ENCODE measurements around the gene INSYN2B. TPM values are rescaled to one million over a fixed set of nuclear protein-coding genes. Genes with fewer than 3 reads are reported as not detected.
"Not testable (repeated sequence)": the region's sequence is repeated elsewhere in the genome, so short reads cannot be mapped to it uniquely, and the experiment has no call there.

The INSYN2B gene
- total RNA-seq, 2 donors from 2014 or later = 0.29 to 1.1 TPM

DNA sequence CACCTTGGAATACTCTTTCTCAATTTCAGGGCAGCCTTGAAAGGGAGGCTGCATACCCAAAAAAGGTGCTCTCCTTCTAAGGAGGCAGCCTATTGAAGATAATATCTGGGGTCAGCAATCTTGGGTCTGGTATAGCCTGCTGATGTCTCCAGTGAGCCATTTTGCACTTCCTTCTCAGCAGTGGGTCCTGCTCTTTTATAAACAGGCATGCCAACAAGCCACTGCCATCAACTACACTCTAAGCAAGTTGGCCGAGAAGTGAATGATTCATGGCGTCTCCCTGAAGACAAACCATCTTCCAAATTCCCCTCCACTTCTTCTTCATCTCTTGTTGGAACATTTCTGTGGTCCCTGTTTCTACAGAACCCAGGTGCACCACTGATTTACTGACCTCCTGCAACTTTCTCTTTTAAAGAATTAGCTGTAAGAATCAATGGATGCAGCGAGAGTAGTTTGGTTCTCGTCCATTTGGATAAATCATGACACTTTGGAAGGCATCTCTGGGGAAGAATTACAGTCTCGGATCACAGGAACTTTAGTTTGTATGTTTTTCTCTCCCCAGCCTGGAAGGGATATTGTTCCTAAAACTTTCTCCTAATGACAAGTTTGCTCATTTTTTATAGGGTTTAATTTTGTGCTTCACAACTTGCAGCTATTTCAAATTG is 108.3 kb downstream of the INSYN2B start:
- DNase-seq = no peak
- no peak for ATAC-seq
- intact Hi-C loops (cut with DNase I) = no loop called here

GRCh38 chr5:169870211-169870610 is 110.1 kb downstream of the INSYN2B start:
- intact Hi-C loops (cut with DNase I) = no loop called here

DNA sequence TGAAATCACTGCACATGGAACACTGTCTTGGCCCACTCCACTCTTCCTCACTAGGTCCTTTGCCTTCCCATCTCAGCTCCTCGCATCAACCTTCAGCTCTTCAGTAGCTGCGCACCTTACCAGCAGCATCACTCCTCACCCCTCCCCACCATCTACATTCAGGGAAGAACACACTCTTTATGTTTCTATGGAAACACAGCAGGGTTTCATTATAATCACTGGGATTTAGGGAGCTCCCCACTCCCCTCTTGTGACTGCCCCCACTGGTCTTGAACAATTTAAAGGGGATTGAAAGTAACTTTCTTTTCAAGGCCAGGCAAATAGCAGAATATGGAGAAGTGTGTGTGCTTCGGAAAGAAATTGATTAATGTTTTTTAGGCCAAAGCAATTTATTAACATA is 111.2 kb downstream of the INSYN2B start:
- intact Hi-C loops (cut with DNase I) = no loop called here
- DNase-seq = no peak
- no peak for ATAC-seq

More at GRCh38 chr5:169870211-169870610, 110.1 kb downstream of the INSYN2B start:
- ATAC-seq = peak in 1 of 2 donors; percentile 31
- DNase-seq = no peak

GRCh38 chr5:169867347-169867746 is 112.9 kb downstream of the INSYN2B start:
- DNase-seq = no peak
- intact Hi-C loops (cut with DNase I) = no loop called here
- ATAC-seq = no peak

DNA sequence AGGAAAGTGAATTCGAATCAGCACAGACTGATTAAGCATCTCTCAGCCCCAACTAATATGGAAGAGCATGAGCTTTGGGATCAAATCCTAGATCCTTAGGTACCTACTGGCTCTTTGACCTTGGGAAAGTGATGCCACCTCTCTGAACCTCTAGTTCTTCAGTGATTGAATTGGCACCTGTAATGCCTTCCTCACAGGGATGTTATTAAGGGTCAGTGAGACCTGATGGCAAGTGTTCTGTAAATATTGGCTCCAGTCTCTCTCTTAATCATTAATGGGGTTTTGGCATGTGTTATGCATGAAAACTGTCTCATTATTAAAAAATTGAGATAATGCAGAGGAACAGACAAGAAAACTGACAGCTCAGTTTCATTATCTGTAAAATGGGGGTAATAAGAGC is 115.8 kb downstream of the INSYN2B start:
- ATAC-seq (no peak), DNase-seq (no peak)
- intact Hi-C loops (cut with DNase I) = no loop called here

DNA sequence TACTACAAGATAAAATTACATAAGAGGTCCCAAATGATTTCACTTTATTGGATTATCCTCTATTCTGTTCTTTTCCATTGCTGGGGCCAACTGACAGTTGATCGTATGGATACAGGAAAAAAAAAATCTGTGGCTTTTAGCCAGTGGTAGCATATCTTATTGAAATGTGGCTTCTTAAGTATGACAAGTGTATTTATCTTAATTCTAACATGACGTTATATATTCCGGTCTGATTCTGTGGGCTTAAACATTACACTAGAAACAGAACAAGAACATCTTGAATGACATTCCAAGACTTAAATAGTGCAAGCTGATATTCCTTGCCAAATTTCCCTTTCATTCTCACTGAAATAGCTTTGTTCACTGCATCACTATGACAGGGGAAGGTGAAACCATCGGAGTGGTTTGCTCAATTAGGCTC is 117.9 kb downstream of the INSYN2B start:
- intact Hi-C loops (cut with DNase I) = no loop called here
- ATAC-seq = no peak
- DNase-seq = no peak

DNA sequence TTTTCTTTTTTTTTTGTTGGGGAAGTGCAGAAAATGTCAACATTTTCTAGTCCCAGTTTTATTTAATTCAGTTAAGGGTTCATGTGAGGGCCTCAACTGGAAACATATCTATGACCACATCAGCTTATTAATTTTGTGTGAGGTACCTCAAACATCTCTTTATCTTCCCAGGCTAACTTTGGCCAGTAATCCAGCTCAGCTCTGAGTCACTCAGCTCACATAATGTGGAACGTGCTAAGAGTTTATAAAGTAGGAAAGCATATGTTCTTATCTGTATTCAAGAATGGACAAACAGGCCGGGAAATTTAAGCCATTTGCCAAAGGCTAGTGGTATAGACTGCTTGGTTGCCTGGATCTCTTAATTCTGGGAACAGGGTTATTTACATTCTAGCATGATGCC is 118.4 kb downstream of the INSYN2B start:
- intact Hi-C loops (cut with DNase I) = no loop called here
- ATAC-seq (no peak), DNase-seq (no peak)

DNA sequence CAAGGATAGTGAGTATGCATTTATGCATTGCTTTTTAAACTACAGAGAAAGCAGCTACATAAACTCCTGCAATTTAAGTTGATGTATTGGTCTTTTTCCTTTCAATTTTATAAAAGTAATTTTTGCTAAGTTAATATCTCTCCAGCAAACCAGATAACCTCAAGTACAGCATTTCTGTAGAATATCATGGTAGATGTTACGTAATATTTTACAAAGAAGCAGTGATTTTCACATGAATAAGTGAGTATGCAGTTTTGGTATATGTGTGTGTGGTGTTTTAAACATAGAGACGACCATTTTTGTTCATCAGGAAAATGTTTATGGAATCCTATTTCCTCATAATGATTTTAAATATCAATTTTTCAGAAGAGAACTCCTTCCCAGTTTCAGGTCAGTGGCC is 118.9 kb downstream of the INSYN2B start:
- intact Hi-C loops (cut with DNase I) = no loop called here
- no peak for DNase-seq
- no peak for ATAC-seq

DNA sequence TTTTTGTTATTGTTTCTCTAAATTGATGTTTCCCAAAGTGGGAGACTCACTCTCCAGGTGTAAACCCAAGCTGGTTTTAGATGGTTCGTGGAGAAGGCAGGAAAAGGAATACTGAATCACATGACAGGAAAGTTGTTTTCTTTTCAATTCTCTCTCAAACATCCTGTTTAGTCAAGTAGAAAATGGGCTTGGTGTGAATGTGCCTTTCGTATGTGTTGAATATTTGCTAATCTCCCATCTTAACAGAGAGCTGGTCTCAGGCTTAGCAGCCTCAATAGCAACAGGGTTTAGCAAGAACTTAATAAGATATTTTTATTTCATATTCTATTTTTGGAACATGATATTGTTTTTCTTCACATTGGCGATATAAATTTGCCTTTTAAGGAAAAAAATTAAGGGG is 119.7 kb downstream of the INSYN2B start:
- ATAC-seq = no peak
- no peak for DNase-seq
- intact Hi-C loops (cut with DNase I) = no loop called here

DNA sequence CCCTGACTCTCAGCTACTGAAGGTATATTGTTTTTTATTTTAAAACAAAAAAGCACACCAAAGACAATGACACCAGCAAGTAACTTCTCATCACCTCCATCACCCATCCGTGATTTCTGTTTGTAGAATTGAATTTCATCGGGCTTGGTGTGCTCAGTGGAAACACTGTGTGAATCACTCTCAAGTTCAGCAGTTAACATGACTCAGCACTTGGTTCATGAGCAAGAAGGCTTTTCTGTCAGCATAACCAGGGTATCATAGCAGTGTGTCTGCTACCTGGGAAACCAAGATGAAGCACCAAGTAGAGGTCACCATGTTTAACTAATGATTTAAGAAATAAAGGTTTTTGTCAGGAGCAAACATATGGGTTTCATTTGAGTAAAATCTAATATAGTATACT is 123.7 kb downstream of the INSYN2B start:
- DNase-seq = no peak
- ATAC-seq = peak in 1 of 2 donors; percentile 52
- intact Hi-C loops (cut with DNase I) = no loop called here

DNA sequence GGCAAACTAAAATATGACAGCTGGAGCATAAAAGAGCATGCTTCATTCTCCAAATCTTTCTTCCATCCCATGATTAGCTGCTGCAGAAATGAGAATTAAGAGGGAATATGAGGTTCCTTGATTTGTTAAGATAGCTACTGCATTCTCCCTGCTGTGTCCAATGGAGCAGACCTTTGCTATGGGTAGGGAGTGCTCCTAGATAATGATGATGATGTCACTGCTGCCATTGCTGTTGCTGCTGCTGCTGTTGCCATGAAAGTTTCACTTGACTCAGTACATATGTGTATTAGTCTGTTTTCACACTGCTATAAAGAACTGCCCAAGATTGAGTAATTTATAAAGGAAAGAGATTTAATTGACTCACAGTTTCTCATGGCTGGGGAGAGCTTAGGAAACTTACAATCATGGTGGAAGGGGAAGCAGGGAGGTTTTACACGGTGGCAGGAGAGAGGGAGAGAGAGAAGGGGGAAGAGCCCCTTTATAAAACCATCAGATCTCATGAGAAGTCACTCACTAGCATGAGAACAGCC is 128.9 kb downstream of the INSYN2B start:
- intact Hi-C loops (cut with DNase I) = no loop called here
- ATAC-seq (no peak), DNase-seq (no peak)

DNA sequence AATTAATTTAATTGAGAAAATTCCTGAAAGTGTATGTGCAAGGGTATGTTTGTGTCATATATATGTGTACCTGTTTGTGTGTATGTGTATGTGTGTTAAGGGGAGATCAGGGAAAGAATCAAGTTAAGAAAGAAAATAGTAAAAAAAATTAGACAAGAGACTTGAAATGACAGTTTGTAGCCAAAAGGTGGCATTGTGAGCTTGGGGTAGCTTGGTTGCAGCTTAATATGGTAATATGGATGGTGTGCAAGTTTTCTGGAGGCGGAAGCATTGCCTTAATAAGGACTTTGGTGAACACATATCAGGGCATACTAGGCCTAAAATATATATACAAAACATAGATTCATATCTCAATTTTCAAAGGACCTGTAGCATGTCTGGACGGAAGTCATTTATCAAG is 129.9 kb downstream of the INSYN2B start:
- no peak for ATAC-seq
- intact Hi-C loops (cut with DNase I) = no loop called here
- no peak for DNase-seq

DNA sequence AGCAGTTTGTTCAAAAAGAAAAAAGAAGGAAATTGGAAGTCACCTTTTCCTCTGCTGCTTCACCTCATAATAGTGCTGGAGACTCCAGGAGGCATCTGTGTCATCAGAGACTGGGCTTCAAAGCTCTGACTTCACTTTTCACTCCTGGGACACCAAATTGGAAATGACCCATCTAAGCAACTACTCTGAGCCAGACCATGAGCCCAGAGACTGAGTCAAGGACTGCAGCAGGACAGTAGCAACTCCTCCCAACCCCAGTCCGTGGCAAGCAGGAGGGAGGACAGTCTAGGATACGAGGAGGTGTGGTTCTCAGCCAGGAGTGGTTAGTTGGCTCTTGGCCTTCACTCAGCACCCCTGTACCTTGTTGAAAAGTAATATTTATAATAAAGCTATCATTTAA is 131.5 kb downstream of the INSYN2B start:
- ATAC-seq (no peak), DNase-seq (no peak)
- intact Hi-C loops (cut with DNase I) = no loop called here

DNA sequence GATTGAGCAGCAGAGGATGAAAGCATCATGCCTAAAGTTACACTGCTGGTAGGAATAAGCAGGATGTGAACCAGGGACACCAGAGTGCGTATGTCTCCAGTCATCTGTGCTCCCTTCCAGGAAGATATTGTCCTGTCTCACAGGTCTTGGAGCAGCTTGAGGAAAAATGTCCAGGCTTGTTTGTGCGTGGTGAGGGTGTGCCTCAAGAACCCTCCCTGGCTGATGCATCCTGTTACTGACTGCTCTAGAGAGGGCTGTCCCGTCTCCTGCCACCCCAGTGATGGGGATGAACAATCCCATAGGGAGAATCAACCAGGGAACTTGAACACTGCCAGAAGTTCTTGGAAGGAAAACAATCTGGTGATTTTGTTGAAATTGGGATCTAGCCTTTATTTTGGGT is 132.0 kb downstream of the INSYN2B start:
- ATAC-seq (no peak), DNase-seq (no peak)
- intact Hi-C loops (cut with DNase I) = no loop called here

- ATAC-seq (no peak), DNase-seq (no peak)
- intact Hi-C loops (cut with DNase I) = no loop called here
Measured at GRCh38 chr5:169847519-169847918, 132.8 kb downstream of the INSYN2B start.

- DNase-seq = no peak
- ATAC-seq = no peak
- intact Hi-C loops (cut with DNase I) = no loop called here
Measured at GRCh38 chr5:169842699-169843098, 137.6 kb downstream of the INSYN2B start.

DNA sequence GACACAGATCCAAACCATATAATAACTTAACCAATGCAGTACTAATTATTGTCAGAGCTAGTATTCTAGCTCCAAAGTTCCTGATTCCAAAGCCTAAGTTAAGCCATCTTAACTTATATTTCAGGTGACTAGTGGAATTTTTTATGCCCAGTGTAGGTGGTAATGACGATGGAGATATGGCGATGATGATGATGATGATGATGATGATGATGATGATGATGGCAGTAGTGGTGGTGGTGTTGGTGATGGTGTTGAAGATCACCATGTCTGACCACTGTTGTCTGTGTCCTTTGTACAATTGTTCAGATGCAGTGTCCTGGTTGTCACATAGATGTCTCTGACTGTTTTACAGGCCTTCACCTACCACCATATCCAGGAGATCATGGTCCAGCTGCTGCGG is 139.9 kb downstream of the INSYN2B start:
- DNase-seq (no peak), ATAC-seq (no peak)
- intact Hi-C loops (cut with DNase I) = no loop called here

DNA sequence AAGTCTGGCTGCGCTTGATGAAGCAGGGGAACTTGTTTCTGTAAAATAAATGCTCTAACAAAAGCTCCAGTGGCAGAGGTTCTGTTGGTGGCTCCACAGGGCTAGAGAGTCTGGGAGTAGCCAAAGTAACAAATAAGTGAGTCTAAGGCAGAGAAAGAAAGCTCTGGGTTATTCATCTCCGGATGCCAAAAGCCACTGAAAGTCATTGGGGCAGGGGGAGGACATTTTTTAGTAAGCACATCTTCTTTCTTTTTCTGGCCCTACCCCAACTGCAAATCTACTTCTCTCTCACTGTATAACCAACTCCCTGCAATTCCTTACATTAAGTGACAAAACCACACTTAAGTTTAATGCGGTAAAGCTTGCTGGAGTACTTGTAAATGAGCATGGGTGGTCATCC is 141.6 kb downstream of the INSYN2B start:
- no peak for ATAC-seq
- DNase-seq = no peak
- intact Hi-C loops (cut with DNase I) = no loop called here

DNA sequence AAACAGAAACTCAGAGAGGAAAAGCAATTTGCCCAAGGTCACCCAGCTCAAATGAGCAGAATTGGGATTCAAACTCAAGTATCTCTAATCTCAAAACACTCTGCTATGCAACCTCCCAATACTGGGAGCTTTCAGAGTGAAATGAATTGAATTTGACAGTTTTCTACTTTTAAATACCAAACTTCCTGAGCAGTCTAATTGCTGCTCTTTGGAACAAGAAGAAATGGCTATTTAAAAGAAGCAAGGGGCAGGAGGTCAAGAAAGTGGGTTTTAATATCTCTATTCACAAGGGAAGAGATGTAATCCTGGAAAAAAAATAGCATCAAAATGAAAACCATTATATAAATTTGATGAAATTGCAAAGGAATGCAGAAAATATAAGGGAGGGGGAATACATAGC is 142.6 kb downstream of the INSYN2B start:
- intact Hi-C loops (cut with DNase I) = no loop called here
- DNase-seq = no peak
- no peak for ATAC-seq

DNA sequence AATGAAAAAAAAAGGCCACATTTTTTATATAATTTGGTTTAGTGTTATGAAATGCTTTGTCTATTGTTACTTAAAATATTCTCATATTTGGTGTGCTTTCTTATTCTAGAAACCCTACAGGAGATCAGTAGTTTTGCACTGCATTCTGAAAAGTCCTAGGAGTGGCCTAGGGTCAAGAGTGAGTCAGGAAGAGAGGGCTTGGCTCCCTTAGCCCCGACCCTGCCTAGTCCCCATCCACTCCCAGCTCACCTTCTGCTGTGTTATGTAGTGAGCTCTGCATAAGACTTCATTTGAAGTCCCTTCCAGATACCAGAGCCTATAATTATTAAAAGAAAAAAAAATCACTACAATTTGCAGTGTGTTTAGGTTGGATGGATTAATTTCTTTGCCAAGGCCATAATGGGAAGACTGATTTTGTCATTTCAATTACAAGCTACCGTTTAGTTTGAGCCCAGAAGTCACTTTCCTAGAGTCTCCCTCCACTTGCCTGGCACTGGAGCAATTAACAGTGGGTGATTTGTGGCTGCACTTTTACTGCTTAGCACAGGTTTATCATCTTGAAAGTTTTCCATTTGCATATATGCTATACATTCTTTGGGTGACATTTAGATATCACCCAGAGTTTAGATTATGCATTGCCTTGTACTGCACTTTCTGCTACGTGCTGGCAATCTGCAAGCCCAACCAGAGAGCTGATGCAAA is 143.3 kb downstream of the INSYN2B start:
- ATAC-seq (no peak), DNase-seq (no peak)
- intact Hi-C loops (cut with DNase I) = no loop called here

DNA sequence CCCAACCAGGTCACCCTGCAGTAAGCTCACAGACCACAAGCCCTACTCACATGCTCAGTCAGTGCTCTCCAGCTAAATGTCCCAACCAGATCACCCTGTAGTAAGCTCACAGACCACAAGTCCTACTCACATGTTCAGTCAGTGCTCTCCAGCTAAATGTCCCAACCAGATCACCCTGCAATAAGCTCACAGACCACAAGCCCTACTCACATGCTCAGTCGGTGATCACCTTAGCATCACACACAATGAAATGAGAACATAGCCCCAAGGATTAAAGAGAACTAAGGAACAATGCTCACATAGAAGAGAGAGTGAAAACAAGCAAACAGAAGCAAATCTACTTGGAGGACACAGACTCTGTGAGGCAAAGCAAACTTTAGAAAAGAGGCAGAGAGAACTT is 145.8 kb downstream of the INSYN2B start:
- DNase-seq; ATAC-seq; intact Hi-C loops (cut with DNase I): not testable (repeated sequence)
